Ascending aorta (tissue), 2 donors: ENCODE measurements around the gene CLDN11. TPM values are rescaled to one million over a fixed set of nuclear protein-coding genes. Genes with fewer than 3 reads are reported as not detected.
A peak's percentile ranks its signal among the peaks of the same experiment; 100 is the strongest.

Experiments used
- DNase-seq, 2 donors: peaks; one replicate each; pipeline ENCODE4 v3.0.0-alpha.2; 2019; ENCODE audit warnings: low spot score in 2 of 2
- H3K27ac ChIP-seq, 2 donors: fragments of 200-600 bp; sonication (generic); one replicate each; pipeline ENCODE4 v1.5.1; 2016 to 2017; ENCODE audit warnings: mild to moderate bottlenecking in 1 of 2
- H3K27me3 ChIP-seq: fragments of 200-600 bp; sonication (generic); one replicate; pipeline ENCODE4 v1.5.1; 2017
- H3K36me3 ChIP-seq, 2 donors: fragments of 200-600 bp; sonication (generic); one replicate each; pipeline ENCODE4 v1.5.1; 2016
- H3K4me1 ChIP-seq, 2 donors: fragments of 200-600 bp; sonication (generic); one replicate each; pipeline ENCODE4 v1.5.1; 2016 to 2017; ENCODE audit warnings: mild to moderate bottlenecking in 1 of 2
- H3K4me3 ChIP-seq, 2 donors: fragments of 200-600 bp; sonication (generic); one replicate each; pipeline ENCODE4 v1.5.1; 2016 to 2017; ENCODE audit warnings: mild to moderate bottlenecking in 1 of 2
- H3K9me3 ChIP-seq, 2 donors: fragments of 200-600 bp; sonication (generic); one replicate each; pipeline ENCODE4 v1.5.1; 2016
- intact Hi-C: fragments of 100-400 bp; cut with DNase I; formaldehyde crosslinking; loops from one replicate; pipeline ENCODE4 v1.15.1; 2023
- total RNA-seq: library from RNA; depleted of rRNA; stranded (reverse); fragments of >200 nt; gene quantifications from one replicate; pipeline ENCODE4 v1.1.0, GENCODE V29; 2016
- TF ChIP-seq, protein P1 (sequence below), 3 experiments: fragments of 200-600 bp in 2 of 3; fragments of 450-650 bp in 1 of 3; sonication (generic) in 2 of 3; IDR thresholded peaks; one replicate each; pipeline ENCODE4 v1.5.1; 2016 to 2019; ENCODE audit warnings: antibody characterized with exemption in 3 of 3, mild to moderate bottlenecking in 1 of 3, moderate library complexity in 1 of 3

Gene CLDN11
- total RNA-seq, 1 donor from 2014 or later, result 7.0 TPM

DNA sequence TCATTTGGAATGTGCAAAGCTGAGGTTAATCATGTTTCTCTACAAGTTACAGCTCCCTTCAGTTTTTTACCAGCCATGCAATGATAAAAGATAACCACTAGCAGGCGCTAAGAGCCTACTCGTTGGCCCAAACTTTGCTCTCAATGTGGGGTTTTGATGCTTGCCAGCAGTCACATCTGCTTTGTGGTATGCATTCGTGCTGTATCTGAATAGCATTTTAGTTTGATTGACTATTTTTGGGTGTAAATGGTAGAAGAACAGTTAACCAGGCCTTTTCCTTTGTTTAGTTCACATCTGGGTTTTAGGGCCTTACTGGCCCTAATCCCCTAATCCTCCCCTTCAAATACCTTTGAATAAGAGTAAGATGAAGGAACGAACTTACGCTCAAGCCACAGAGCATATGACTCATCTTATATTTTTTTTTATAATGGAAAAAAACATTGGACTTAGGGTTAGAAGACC lies 4.4 kb upstream of the CLDN11 start:
- H3K27ac ChIP-seq, result no peak overlapping the region
- peaks cover 3 to 8% of the 10 kb centered on the region in 2 donors for H3K4me1 ChIP-seq
- H3K4me3 ChIP-seq, result no peak overlapping the region
- DNase-seq, result no peak
- TF ChIP-seq, protein P1, sequence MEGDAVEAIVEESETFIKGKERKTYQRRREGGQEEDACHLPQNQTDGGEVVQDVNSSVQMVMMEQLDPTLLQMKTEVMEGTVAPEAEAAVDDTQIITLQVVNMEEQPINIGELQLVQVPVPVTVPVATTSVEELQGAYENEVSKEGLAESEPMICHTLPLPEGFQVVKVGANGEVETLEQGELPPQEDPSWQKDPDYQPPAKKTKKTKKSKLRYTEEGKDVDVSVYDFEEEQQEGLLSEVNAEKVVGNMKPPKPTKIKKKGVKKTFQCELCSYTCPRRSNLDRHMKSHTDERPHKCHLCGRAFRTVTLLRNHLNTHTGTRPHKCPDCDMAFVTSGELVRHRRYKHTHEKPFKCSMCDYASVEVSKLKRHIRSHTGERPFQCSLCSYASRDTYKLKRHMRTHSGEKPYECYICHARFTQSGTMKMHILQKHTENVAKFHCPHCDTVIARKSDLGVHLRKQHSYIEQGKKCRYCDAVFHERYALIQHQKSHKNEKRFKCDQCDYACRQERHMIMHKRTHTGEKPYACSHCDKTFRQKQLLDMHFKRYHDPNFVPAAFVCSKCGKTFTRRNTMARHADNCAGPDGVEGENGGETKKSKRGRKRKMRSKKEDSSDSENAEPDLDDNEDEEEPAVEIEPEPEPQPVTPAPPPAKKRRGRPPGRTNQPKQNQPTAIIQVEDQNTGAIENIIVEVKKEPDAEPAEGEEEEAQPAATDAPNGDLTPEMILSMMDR (IDR thresholded peaks at IDR 0.05), result peak; percentile 74 to 90 (median 87)
- no peaks in the 10 kb centered on the region for H3K9me3 ChIP-seq
- intact Hi-C loops, result loop anchor here (1.0 kb wide), 2 partner anchors 398 to 434 kb away; no protein-coding TSS in a partner anchor
- no peaks in the 10 kb centered on the region for H3K27me3 ChIP-seq
- no peaks in the 10 kb centered on the region for H3K36me3 ChIP-seq

GRCh38 chr3:170417090-170417489 lies 1.6 kb upstream of the CLDN11 start:
- H3K36me3 ChIP-seq, result no peaks in the 10 kb centered on the region
- peaks cover 7 to 9% of the 10 kb centered on the region in 2 donors for H3K4me1 ChIP-seq
- H3K9me3 ChIP-seq, result no peaks in the 10 kb centered on the region
- no peak overlapping the region for H3K27ac ChIP-seq
- intact Hi-C loops, result no loop called here
- H3K4me3 ChIP-seq, result no peak overlapping the region
- no peak for DNase-seq
- TF ChIP-seq, protein P1 (IDR thresholded peaks at IDR 0.05), result no peak
- no peaks in the 10 kb centered on the region for H3K27me3 ChIP-seq

DNA sequence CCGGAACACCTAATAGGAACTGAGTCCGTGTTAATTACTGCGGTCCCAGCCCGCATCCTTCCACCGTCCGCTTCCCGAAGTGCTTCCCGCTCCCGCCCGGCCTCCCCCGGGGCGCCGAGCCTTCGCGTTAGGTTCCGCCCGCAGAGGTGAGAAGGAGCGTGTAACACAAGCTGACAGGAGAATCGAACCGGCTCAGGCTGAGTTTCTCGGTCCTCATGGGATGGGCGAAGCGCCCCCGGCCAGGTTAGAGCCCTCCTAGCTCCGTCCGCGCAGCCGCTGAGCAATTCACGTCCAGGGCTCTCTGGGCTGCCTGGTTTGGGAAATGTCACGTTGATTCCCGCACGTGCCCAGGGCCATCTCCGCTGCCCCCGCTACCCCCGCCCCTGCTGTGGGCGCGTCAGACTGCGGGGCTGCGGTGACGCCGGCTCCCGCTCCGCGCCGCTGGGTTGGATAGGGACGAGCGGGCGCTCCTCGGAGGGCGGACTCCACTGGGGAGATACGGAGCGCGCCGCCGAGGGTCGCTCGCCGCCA lies 954 bp downstream of the CLDN11 start:
- H3K36me3 ChIP-seq, result no peaks in the 10 kb centered on the region
- peaks cover 7 to 9% of the 10 kb centered on the region in 2 donors for H3K4me1 ChIP-seq
- TF ChIP-seq, protein P1 (IDR thresholded peaks at IDR 0.05), result no peak
- no peak for DNase-seq
- H3K27me3 ChIP-seq, result no peaks in the 10 kb centered on the region
- intact Hi-C loops, result no loop called here
- peak overlapping the region; percentile 67 to 71 for H3K4me3 ChIP-seq
- H3K27ac ChIP-seq, result peak overlapping the region in 1 of 2 donors; percentile 11
- H3K9me3 ChIP-seq, result no peaks in the 10 kb centered on the region

DNA sequence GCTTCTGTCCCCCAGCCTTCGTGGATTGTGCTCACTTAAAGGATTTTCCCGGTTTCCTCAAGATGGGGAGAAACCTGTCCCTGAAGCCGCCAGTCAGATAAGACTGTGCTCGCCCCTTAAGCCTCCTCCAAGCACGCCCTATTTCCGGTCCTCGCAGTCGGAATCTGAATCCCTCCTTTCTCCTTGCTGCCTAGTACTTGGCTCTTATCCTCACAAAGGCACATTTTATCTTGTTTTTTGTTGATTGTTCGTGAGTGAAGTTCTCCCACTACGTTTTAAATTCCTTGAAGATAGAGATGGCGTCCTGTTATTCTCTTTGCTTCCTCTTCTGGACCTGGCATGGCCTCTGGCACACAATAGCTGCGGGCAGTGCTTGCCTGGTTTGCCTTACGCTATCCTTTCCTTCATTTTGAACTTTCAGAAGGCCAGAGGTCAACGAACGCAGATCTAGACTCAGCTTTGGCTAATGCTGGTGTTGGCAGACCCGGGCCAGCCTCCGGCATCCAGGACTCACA lies 1.7 kb downstream of the CLDN11 start:
- DNase-seq, result no peak
- no peaks in the 10 kb centered on the region for H3K9me3 ChIP-seq
- intact Hi-C loops, result no loop called here
- H3K27ac ChIP-seq, result no peak overlapping the region
- TF ChIP-seq, protein P1 (IDR thresholded peaks at IDR 0.05), result no peak
- no peaks in the 10 kb centered on the region for H3K36me3 ChIP-seq
- H3K27me3 ChIP-seq, result no peaks in the 10 kb centered on the region
- peaks cover 7 to 9% of the 10 kb centered on the region in 2 donors for H3K4me1 ChIP-seq
- peak overlapping the region; percentile 7 to 67 for H3K4me3 ChIP-seq

DNA sequence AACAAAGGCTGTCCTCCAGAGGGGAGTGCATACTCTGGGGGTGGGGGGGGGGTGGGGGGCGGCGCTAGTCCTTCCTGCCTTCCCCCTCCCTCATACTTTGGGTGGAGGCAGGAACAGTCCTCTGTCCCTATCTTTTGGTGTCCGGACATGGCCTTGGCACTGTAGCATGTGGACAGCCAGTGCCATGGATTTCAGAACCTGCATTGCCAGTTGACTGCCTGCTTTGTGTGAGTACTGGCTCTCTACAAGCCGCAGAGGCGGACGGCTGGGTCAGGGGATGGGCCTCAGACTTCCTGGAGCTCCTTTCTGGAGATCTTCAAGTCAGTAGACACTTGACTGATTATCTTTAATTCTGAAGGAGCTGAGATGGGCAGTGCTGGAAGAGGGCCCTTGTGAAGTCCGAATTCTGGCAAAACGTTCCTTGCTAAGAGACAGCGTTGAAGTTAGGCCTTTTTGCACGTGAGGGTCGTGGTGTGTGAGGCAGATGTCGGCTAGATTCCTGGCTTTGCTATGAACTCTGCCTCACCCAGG lies 2.5 kb downstream of the CLDN11 start:
- peak overlapping the region in 1 of 2 donors; percentile 24 for H3K27ac ChIP-seq
- intact Hi-C loops, result no loop called here
- H3K9me3 ChIP-seq, result no peaks in the 10 kb centered on the region
- TF ChIP-seq, protein P1 (IDR thresholded peaks at IDR 0.05), result no peak
- H3K4me3 ChIP-seq, result peak overlapping the region in 1 of 2 donors; percentile 33
- no peaks in the 10 kb centered on the region for H3K36me3 ChIP-seq
- no peaks in the 10 kb centered on the region for H3K27me3 ChIP-seq
- no peak for DNase-seq
- peaks cover 7 to 9% of the 10 kb centered on the region in 2 donors for H3K4me1 ChIP-seq
